Measurements from ENCODE around the gene PLEKHG4. TPM values are rescaled to one million over a fixed set of nuclear protein-coding genes. Genes with fewer than 3 reads are reported as not detected.
A peak's percentile ranks its signal among the peaks of the same experiment; 100 is the strongest.

The PLEKHG4 gene
- total RNA-seq, 2 experiments from 2014 or later, result 13.1 to 14.0 TPM

GRCh38 chr16:67264277-67264676 is 15.1 kb upstream of the PLEKHG4 start:
- no peak overlapping the region for H3K27ac Mint-ChIP-seq
- ChIA-PET CTCF (no interaction called here), POLR2A (no interaction called here)
- H3K9me3 ChIP-seq (ENCODE audit: control insufficient read depth in 1 of 2, insufficient read depth in 1 of 2, low read length in 2 of 2), result no peaks in the 10 kb centered on the region
- H3K27me3 Mint-ChIP-seq, result peaks cover 4% of the 10 kb centered on the region
- intact Hi-C loops (cut with DNase I, micrococcal nuclease), result loop anchor here (5.0 to 10.0 kb wide), 3 partner anchors 131 to 201 kb away; partner anchors contain the start of gene TPPP3 (in 1 of the 2)
- TF ChIP-seq, protein P1, sequence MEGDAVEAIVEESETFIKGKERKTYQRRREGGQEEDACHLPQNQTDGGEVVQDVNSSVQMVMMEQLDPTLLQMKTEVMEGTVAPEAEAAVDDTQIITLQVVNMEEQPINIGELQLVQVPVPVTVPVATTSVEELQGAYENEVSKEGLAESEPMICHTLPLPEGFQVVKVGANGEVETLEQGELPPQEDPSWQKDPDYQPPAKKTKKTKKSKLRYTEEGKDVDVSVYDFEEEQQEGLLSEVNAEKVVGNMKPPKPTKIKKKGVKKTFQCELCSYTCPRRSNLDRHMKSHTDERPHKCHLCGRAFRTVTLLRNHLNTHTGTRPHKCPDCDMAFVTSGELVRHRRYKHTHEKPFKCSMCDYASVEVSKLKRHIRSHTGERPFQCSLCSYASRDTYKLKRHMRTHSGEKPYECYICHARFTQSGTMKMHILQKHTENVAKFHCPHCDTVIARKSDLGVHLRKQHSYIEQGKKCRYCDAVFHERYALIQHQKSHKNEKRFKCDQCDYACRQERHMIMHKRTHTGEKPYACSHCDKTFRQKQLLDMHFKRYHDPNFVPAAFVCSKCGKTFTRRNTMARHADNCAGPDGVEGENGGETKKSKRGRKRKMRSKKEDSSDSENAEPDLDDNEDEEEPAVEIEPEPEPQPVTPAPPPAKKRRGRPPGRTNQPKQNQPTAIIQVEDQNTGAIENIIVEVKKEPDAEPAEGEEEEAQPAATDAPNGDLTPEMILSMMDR (IDR thresholded peaks at IDR 0.05), result no peak
- H3K36me3 ChIP-seq (ENCODE audit: insufficient read depth, low read length), result no peaks in the 10 kb centered on the region
- H3K4me3 Mint-ChIP-seq, result no peak overlapping the region
- H3K27me3 ChIP-seq (ENCODE audit: control insufficient read depth in 1 of 2, insufficient read depth in 2 of 2, low read length in 2 of 2), result peaks cover 0 to 12% of the 10 kb centered on the region in 2 experiments
- H3K27ac ChIP-seq (ENCODE audit: low read depth in 1 of 2, low read length in 2 of 2), result no peak overlapping the region
- H3K4me1 Mint-ChIP-seq (ENCODE audit: low read depth), result no peaks in the 10 kb centered on the region
- H3K36me3 Mint-ChIP-seq (ENCODE audit: low read depth), result no peaks in the 10 kb centered on the region
- DNase-seq (peak in 1 of 14 experiments; percentile 14), ATAC-seq (ENCODE audit: poor library complexity) (no peak)
- H3K4me3 ChIP-seq (ENCODE audit: low read length), result no peak overlapping the region
- H3K9me3 Mint-ChIP-seq, result no peaks in the 10 kb centered on the region
- no peaks in the 10 kb centered on the region for H3K4me1 ChIP-seq (ENCODE audit: insufficient read depth, low read length)

- Histone ChIP-seq H3K4me3 (ENCODE audit: low read length) (no peak overlapping the region), H3K4me1 (ENCODE audit: insufficient read depth, low read length) (no peaks in the 10 kb centered on the region), H3K27me3 (ENCODE audit: control insufficient read depth in 1 of 2, insufficient read depth in 2 of 2, low read length in 2 of 2) (peaks cover 0 to 12% of the 10 kb centered on the region in 2 experiments), H3K9me3 (ENCODE audit: control insufficient read depth in 1 of 2, insufficient read depth in 1 of 2, low read length in 2 of 2) (no peaks in the 10 kb centered on the region), H3K27ac (ENCODE audit: low read depth in 1 of 2, low read length in 2 of 2) (no peak overlapping the region), H3K36me3 (ENCODE audit: insufficient read depth, low read length) (no peaks in the 10 kb centered on the region)
- ATAC-seq (ENCODE audit: poor library complexity), result no peak
- intact Hi-C loops (cut with DNase I, micrococcal nuclease), result loop anchor here (5.0 to 10.0 kb wide), 3 partner anchors 130 to 200 kb away; partner anchors contain the start of gene TPPP3 (in 1 of the 2)
- TF ChIP-seq, protein P1 (IDR thresholded peaks at IDR 0.05), result no peak
- no peak overlapping the region for H3K4me3 Mint-ChIP-seq
- no peaks in the 10 kb centered on the region for H3K4me1 Mint-ChIP-seq (ENCODE audit: low read depth)
- no peak overlapping the region for H3K27ac Mint-ChIP-seq
- no peaks in the 10 kb centered on the region for H3K9me3 Mint-ChIP-seq
- DNase-seq, result peak in 1 of 14 experiments; percentile 5
- H3K36me3 Mint-ChIP-seq (ENCODE audit: low read depth), result no peaks in the 10 kb centered on the region
- CTCF ChIA-PET, result no interaction called here
- peaks cover under 1% of the 10 kb centered on the region for H3K27me3 Mint-ChIP-seq
- POLR2A ChIA-PET, result no interaction called here
These were observed 14.5 kb upstream of the PLEKHG4 start for GRCh38 chr16:67264866-67265265.

- TF ChIP-seq, protein P1 (IDR thresholded peaks at IDR 0.05), result no peak
- ChIA-PET CTCF (no interaction called here), POLR2A (no interaction called here)
- H3K4me1 Mint-ChIP-seq (ENCODE audit: low read depth), result no peaks in the 10 kb centered on the region
- no peaks in the 10 kb centered on the region for H3K36me3 ChIP-seq (ENCODE audit: insufficient read depth, low read length)
- peaks cover 0 to 12% of the 10 kb centered on the region in 2 experiments for H3K27me3 ChIP-seq (ENCODE audit: control insufficient read depth in 1 of 2, insufficient read depth in 2 of 2, low read length in 2 of 2)
- no peak for ATAC-seq (ENCODE audit: poor library complexity)
- H3K27me3 Mint-ChIP-seq, result no peaks in the 10 kb centered on the region
- H3K27ac Mint-ChIP-seq, result no peak overlapping the region
- no peaks in the 10 kb centered on the region for H3K36me3 Mint-ChIP-seq (ENCODE audit: low read depth)
- H3K4me1 ChIP-seq (ENCODE audit: insufficient read depth, low read length), result no peaks in the 10 kb centered on the region
- no peak overlapping the region for H3K4me3 ChIP-seq (ENCODE audit: low read length)
- DNase-seq, result no peak
- H3K4me3 Mint-ChIP-seq, result no peak overlapping the region
- intact Hi-C loops (cut with DNase I, micrococcal nuclease), result loop anchor here in 1 of 2 experiments (10.0 kb wide), 2 partner anchors 129 to 199 kb away; partner anchors contain the start of gene TPPP3
- no peaks in the 10 kb centered on the region for H3K9me3 ChIP-seq (ENCODE audit: control insufficient read depth in 1 of 2, insufficient read depth in 1 of 2, low read length in 2 of 2)
- no peaks in the 10 kb centered on the region for H3K9me3 Mint-ChIP-seq
- H3K27ac ChIP-seq (ENCODE audit: low read depth in 1 of 2, low read length in 2 of 2), result no peak overlapping the region
These were observed 13.5 kb upstream of the PLEKHG4 start for GRCh38 chr16:67265834-67266233.
